GM18867 (cell line): Measurements from ENCODE around the gene CCT4.
"Not testable (repeated sequence)": the region's sequence is repeated elsewhere in the genome, so short reads cannot be mapped to it uniquely, and the experiment has no call there.

Experiments used
- ATAC-seq: cut with Tn5 transposase; IDR thresholded peaks from one replicate; pipeline ENCODE4 v1.9.1; 2021; ENCODE audit warnings: mild to moderate bottlenecking, moderate library complexity; ENCODE audit not compliant: unreplicated experiment

The CCT4 gene, protein sequence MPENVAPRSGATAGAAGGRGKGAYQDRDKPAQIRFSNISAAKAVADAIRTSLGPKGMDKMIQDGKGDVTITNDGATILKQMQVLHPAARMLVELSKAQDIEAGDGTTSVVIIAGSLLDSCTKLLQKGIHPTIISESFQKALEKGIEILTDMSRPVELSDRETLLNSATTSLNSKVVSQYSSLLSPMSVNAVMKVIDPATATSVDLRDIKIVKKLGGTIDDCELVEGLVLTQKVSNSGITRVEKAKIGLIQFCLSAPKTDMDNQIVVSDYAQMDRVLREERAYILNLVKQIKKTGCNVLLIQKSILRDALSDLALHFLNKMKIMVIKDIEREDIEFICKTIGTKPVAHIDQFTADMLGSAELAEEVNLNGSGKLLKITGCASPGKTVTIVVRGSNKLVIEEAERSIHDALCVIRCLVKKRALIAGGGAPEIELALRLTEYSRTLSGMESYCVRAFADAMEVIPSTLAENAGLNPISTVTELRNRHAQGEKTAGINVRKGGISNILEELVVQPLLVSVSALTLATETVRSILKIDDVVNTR

DNA sequence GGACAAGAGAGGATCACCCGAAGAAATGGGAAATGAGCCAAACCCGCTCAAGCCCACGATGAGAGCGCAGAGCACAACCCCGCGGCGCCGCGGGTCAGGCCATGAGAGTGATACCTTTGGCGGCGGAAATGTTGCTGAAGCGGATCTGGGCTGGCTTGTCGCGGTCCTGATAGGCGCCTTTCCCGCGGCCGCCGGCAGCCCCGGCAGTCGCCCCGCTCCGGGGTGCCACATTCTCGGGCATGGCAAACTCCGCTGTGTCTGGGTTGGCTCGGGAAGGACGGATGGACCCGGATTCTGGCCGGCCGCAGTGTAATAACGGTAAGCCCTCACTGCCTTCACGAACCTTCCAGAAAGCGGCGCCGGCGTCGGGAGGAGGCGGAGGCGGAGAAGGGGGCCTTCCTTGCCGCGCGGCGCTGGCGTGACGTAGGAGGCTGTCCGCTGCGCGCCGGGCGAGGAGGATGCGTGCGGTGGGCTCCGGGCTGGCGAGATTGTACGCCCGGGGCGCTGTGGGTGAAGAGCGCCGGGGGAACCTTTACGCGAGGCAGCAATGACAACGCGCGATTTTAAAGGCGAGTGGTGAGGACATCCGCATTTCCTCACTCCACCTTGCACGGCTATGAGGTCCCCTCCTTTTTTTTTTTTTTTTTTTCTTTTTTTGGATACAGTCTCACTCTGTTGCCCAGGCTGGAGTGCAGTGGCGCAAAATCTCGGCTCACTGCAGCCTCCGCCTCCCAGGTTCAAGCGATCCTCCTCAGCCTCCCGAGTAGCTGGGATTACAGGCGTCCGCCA is at the start of gene CCT4:
Gene CCT4 (minus strand): TSS at position 390 of the 789 bp plus-strand sequence. CDS start 149 bp downstream, at position 241.
- peak; percentile 86 for ATAC-seq

DNA sequence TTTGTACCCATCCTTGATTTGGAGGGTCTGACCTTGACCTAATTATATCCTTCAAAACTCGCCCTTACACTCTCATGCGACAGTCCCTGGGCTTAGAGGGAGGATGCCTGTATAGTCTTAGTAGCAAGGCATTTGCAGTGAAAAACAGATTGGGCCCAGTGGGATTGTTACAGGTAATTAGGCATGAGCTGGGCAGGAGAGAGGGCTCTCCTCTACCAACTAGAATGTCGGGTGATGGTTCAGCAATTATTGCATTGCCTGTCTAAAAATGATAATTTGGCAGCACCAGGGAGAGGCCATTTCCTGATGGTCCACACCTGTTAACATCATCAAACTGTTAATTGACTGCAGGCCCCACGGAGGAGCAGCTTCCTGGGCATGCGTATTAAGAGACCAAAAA is 49.4 kb upstream of the CCT4 start:
- no peak for ATAC-seq

DNA sequence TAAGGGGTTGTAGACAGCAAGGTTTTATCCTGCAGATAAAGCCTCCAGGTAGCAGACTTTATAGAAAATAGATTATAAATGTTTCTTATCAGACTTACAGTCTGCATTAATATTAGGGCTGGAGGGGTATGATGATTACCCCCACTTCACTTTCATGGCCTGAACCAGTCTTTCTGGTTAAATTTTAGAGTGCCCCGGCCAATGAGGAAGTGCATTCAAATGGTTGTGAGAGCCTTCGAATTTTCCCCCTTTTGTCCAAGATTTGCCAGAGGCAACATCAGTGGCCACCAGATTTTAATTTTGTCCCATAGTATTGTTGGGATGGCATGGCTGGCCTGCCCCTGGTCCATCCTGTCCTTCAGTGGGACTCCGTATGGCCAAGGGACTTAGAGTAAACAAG is 48.6 kb upstream of the CCT4 start:
- ATAC-seq, result no peak

DNA sequence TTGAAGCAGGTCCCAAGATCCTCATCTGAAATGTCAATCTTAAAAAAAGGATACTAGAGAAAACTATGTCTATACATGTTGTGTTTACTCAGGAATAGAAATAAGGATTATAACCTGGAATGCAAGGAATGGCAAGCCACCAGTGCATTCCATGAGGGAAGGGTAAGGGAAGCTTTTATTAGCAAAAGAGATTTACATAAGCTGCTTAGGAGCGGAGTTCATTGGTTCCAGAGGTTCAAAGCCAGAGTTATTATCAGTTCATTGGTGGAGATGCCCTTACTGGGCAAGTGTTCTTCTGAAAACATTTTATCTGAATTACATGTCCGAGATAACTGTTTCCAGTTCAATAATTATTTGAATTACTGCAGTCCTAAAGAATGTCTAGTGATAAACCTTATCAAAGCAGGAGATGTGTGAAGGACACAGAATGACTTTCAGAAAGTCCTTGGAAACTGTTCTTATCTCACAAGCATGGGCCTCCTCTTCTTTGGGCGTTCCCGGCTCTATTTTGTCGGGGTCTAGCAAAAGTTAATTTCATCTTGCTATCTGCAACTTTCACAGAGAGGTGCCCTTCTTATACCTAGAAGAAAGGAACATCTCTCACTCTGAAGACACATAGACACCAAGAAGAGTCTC is 40.5 kb upstream of the CCT4 start:
- ATAC-seq, result no peak

DNA sequence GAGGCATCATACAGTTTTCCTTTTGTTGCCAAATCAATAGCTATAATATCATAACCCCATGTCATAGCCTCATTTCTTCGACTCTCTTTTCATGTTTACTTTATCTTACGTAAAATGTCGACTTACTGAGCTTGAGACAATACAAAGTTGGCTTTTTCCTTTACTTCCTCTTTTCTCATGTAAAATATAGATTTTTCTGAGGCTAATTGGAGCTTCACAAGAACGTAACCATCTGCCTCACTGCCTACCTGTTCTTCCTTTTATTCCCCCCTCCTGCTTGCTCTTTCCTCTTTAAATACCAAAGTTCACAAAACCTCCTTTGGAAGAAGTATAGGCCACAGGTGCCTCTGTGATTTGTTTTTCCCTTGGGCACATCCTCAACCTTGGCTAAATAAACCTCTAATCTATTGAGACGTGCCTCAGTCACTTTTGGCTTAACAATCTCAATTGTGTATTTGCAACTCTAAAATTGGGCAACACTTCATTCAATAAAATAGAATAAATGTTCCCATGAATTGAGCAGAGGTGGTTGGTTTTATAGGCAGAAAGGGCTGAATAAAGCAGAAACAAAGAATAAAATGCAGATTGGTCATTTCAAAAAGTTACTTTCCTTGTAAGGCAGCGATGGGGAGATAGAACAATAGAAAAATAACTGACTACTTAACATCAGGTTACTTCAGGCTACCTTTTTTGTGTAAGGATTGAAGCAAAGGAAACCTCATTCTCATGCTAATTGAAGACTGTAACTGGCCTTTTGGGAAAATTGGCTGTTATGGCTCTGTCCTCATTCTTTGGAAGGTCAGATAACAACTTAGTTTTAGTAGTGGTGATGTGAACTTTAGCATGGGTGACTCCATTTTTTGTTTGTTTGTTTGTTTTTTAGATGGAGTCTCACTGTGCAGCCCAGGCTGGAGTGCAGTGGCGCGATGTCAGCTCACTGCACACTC is 38.3 kb upstream of the CCT4 start:
- ATAC-seq, result no peak

DNA sequence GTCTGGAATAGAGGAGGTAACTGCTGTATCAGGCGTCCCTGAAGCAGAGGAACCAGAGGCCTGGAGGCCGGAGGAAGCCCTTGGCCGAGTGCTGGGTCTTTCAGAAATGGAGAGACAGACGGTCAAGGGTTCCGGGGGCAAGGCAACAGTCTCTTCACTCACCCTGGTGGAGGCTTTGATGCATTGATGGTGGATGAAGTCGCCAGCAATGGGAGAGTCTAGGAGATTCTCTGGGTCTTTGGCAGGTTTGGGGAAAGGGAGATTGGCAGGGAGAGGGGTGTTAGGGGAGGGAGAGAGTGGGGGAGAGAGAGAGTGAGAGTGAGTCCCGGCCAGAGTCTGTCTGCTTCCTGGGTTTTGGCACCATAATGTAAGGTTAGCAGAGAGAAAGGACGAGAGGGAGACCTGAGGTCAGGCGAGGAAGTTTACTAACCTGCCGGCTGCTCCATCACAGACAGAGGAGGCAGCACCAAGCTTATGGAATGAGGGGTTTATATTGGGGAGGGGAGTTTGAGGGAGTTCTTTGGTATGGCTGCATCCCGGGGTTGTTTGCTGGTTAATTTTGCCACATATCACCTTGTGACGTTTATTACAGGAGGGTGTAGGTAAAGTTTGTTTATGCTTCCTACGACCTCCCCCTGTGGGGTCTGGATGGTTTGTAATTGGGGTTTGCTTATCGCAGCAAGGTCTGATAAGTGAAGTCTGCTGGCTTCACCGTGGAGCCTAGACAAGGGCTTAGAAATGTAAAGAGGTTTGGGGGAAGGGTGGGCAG is 36.6 kb upstream of the CCT4 start:
- ATAC-seq, result no peak

DNA sequence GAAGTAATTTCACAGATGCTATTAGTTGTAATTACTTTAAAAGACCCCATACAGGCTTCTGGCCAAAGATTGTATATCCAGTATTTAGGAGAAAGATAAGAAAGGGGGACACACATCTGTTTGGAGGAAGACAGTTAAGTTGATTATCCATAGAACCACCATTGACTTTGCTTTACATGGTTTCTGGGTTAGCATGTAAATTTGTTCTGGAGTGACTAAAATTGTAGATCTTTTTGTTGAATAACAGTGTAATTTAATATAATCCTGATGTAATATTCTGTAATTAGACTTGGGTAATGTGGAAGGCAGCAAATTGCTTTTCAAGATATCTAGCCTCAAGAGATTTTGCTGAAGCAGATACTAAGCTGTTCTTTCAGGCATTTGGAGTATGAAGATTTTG is 34.3 kb upstream of the CCT4 start:
- no peak for ATAC-seq

DNA sequence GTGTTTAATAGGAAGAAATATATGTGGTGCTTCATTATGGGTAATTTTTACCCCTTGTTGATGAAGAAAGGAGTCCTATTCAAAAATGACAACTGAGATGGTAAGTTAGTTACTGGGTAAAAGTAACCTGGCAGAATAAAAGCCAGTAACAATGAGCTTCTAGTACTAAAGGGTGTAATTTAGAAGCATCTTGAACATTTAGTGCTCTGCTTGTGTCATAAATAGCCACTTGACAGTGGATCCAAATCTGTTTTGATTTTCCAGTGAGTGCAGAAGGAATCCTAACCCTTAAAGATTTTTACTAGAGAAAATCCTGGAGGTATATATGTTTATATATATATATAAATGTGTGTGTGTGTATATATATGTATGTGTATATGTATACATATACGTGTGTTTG is 32.1 kb upstream of the CCT4 start:
- ATAC-seq, result no peak

DNA sequence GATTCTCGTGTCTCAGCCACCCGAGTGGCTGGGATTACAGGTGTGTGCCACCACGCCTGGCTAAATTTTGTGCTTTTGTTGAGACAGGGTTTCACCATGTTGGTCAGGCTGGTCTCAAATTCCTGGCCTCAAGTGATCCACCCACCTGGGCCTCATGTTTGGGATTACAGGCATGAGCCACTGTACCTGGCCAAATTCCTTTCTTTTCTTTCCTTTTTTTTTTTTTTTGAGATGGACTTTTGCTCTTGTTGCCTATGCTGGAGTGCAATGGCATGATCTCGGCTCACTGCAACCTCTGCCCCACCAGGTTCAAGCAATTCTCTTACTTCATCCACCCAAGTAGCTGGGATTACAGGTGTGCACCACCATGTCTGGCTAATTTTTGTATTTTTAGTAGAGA is 26.3 kb upstream of the CCT4 start:
- ATAC-seq, result not testable (repeated sequence)

DNA sequence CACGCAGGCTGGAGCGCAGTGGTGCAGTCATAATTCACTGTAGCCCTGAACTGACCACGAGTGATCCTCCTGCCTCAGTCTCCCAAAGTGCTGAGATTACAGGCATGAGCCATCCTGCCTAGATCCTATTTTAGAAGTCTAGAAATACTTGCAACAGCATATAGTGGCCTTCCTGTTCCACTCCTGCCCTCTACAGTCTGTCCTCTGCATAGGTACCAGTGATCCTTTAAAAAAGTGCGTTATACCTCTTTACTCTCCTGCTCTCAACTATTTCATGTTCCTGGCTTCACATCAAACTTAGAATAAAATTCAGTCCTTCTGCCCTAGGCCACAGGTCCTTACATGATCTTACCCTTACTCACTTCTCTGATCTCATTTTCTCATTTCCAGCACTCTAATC is 23.1 kb upstream of the CCT4 start:
- ATAC-seq, result no peak

DNA sequence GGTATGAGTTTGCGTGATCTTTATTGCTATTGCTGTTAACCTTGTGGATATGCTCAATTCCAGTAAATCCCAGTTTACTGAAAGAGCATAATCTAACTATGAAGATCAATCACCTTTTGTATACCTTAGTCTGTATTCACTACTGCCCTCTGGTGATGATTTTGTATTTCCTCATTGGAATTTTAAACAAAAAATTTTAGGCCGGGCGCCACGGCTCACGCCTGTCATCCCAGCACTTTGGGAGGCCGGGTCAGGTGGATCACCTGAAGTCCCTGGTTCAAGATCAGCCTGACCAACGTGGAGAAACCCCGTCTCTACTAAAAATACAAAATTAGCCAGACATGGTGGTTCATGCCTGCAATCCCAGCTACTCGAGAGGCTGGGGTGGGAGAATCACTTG is 22.1 kb upstream of the CCT4 start:
- no peak for ATAC-seq

DNA sequence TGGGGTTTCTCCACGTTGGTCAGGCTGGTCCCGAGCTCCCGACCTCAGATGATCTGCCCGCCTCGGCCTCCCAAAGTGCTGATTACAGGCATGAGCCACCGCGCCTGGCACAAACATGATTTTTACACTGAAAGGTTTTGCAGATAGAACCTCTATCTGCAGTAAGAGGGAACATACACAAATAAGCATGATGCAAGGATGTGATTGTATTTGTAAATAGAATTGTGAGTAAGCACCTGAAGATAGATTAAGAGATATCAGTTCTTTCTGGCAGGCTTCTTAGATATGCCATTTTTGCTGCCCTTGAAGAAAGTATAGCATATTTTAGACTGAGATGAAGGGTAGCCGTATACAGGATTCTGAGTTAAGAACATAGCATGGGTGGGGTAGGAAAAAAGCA is 20.7 kb upstream of the CCT4 start:
- ATAC-seq, result no peak

DNA sequence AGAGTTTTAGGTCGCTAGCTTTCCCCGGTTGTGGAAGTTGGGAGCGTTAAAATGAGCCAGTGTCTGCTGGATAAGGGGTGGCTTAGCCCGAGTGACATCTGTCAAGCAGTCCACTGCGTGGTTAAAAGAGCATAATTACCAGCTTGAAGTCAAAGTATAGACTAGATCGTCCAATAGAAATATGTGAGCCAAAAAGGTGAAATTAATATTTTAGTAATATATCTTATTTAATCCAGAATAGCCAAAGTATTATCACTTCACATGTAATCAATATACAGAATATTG is 17.7 kb upstream of the CCT4 start:
- ATAC-seq, result no peak

DNA sequence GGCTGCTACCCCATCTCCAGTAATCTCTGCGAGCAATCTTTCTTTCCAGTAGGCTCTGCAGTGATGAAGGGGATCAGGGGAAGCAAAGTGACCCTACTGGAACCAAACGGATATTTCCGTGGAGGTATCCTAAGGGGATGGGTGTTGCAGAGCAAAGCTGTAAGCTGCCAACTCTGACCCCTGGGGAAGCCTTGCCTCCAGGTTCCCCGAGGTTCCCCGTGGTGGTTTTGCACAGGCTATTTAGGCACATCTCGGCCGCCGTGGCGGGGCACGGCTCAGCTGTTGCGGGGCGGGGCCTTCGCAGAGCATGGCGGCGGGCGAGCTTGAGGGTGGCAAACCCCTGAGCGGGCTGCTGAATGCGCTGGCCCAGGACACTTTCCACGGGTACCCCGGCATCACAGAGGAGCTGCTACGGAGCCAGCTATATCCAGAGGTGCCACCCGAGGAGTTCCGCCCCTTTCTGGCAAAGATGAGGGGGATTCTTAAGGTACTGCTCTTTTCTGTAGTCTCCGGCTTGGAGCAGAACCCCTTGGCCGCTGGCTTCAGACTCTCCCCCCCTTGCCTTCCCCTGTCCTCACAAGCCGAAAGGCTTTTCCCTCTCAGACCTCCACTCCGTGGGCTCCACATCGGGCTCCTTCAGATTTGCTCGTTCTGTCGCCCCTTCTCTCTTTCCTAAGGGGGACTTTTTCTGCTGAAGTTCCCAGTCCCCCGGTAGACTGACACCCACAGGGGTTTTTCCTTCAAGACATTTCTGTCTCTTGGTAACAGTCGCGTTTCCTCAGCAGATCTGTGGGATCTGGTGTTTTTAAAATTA is 17.1 kb upstream of the CCT4 start, which contains the start of gene COMMD1:
Gene COMMD1 (plus strand): TSS at position 303 of the 814 bp plus-strand sequence. CDS start 5 bp downstream, at position 308.
- peak; percentile 99 for ATAC-seq

DNA sequence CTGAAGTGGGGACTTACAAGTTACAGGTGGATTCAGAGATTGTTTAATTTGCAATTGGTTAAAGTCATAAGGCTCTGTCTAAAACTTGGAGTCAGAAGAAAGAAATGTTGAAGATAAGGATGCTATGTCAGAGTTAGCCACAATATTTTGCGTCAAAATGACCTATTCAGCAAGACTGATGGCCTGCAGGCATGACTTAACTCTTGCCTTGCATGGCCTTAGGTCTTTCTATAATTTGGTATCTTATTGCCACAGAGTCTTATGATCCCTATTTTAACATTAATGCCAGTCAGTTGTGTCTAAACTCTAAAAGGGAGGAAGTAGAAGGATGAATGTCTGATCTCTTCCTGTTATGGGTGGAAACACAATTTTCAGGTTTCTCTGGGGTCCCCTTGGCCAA is 11.8 kb upstream of the CCT4 start:
- ATAC-seq, result no peak

DNA sequence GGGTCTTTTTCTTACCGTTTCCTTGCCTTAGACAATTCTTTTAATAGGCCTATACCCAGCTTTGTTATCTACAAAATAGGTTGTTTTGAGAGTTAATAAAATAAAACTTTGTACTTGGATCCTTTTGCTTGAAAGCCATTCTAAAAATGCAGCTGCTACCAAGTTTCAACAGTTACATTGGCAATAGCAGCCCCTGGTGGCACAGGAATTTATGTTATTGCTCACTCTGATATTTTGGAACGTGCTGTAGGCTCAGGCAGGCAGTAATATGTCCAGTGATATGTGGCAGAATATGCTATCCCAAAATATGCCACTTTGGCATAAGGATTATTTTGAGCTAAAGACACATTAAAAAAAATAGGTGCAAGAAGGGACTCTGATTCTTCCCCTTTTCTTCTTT is 10.4 kb upstream of the CCT4 start:
- ATAC-seq, result no peak

DNA sequence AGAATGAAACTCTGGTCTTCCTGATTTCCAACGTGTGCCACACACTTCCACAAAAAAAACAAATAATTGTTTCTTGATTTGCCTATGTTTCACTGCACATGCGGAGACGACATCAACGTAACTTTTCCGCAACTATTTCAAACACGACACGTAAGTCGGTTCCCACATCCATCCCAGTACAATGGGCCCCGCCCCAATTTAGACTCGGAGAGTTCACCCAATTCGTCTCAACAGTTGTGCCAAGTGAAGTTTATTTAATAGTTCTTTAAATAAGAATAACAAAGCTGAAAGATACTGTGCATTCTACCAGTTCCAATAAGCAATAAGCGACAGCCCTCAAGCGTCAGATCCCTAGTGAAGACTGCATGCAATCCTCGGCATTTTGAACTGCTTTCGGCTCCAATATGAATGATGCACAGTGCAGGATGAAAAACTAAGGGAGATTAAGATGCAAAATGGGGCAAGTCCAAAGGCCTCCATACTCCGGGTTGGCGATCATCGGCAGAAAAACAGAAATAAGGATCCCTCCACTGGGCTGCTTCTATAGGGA is 664 bp downstream of the CCT4 start:
- no peak for ATAC-seq

DNA sequence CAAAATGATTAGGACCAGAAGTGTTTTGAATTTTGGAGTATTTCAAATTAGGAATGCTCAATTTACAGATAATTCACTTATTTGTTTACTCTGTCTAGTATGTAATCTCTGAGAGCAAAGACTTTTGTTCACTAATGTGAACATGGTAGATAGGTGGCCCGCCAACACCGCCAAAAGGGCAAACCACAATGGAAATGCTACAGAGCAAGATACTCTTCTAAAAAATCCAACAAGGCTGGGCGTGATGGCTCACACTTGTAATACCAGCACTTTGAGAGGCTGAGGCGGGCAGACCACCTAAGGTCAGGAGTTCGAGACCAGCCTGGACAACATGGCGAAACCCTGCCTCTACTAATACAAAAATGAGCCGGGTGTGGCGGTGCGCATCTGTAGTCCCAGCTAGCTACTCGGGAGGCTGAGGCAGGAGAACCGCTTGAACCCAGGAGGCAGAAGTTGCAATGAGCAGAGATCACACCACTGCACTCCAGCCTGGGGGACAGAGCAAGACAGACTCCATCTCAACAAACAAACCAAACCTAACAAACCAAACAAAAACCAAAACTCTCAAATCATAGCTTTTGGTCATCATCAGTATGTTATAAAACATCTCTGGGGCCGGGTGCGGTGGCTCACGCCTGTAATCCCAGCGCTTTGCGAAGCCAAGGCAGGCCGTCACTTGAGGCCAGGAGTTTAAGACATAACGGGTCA is 2.4 kb downstream of the CCT4 start:
- no peak for ATAC-seq
